IPS-11a (cell line): ENCODE measurements around the gene UGT1A8.

ENCODE experiments used
- H3K4me3 ChIP-seq: one replicate; pipeline ENCODE4 v1.5.1; 2013; ENCODE audit warnings: low read depth, low read length, control low read depth

The UGT1A8 gene

DNA sequence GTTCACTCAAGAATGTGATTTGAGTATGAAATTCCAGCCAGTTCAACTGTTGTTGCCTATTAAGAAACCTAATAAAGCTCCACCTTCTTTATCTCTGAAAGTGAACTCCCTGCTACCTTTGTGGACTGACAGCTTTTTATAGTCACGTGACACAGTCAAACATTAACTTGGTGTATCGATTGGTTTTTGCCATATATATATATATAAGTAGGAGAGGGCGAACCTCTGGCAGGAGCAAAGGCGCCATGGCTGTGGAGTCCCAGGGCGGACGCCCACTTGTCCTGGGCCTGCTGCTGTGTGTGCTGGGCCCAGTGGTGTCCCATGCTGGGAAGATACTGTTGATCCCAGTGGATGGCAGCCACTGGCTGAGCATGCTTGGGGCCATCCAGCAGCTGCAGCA, 142.6 kb downstream of the UGT1A8 start, which contains the start of gene UGT1A1:
Gene UGT1A1 (plus strand): TSS at position 228 of the 400 bp plus-strand sequence. CDS start 18 bp downstream, at position 246.
- H3K4me3 ChIP-seq: no peak within 1 kb of the TSS

DNA sequence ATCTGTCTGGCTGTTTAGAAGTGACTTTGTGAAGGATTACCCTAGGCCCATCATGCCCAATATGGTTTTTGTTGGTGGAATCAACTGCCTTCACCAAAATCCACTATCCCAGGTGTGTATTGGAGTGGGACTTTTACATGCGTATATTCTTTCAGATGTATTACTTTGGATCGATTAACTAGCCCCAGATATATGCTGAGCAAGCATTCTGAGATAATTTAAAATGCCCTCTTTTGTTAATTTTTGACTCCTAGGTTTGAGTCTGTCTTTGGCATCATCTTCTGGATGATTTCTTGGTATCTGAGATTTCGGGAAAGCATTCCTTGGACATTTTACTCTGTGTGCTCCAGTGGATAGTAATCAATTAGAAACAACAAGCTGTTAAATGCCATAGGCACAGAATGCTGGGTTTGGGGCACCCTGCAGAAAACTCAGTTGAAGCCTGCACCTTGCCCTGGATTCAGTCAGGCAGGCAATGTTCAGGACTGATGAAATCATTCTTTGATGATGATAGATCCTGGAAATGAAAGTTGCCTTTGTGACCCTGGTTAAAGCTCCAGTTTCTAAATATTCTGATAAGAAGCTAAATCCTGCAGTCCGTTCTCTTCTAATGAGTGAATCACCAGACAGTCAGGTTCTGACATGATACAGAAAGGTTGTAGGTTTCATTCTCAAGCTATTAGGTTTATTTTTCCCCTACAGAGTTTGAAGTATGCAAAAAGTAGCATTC, 143.8 kb downstream of the UGT1A8 start:
- no peak overlapping the region for H3K4me3 ChIP-seq

DNA sequence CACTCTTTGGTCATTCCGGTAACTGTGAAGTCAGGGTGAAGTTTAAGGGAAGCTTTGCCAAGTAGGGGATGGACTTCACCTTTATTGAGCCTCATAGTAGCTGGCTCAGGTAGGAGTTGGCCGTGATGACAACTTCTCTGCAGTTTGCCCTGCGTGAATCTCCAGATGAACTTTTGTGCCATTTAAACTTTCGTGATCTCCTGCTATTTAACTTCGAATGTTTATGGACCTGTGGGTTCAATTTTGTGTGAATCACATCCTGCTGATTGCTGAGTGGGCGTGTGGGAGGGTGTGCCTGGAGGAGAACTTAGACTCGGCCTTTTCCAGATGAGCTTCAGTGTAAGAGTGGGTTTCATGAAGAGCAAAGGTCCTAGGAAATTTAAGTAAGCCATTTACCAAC, 146.8 kb downstream of the UGT1A8 start:
- H3K4me3 ChIP-seq: no peak overlapping the region

DNA sequence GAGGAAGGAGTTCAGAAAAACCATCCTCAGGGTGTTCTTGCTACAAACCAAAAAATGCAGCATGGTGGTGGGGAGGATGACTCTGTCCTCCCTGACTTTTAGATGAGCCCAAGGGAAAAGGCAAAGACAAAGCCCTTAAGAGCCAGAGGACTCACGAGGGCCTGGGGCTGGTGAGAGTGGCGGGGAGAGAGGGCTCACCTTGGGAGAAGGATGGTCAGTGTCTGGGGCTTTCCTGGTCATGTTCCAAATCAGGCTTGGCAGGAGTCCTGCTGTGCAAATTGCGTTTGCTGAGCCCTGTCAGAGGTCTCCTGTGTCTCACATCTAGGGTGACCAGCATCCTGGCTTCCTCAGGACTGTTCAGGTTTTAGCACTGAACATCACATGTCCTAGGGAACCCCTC, 147.3 kb downstream of the UGT1A8 start:
- H3K4me3 ChIP-seq: no peak overlapping the region

DNA sequence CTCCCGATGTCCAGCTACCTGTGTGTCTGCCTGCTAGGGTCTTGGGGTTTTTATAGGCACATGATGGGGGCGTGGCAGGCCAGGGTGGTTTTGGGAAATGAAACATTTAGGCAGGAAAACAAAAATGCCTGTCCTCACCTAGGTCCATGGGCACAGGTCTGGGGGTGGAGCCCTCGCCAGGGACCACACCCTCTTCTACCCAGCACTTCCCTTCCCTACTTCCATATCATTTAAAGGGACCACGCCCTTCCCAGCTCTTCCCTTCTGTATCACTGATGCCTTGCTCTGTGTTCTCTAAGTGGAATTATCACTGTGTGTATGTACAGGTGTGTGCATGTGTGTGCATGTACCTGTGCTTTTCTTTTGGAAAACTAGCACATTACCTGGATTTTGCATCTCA, 149.0 kb downstream of the UGT1A8 start:
- H3K4me3 ChIP-seq: no peak overlapping the region

DNA sequence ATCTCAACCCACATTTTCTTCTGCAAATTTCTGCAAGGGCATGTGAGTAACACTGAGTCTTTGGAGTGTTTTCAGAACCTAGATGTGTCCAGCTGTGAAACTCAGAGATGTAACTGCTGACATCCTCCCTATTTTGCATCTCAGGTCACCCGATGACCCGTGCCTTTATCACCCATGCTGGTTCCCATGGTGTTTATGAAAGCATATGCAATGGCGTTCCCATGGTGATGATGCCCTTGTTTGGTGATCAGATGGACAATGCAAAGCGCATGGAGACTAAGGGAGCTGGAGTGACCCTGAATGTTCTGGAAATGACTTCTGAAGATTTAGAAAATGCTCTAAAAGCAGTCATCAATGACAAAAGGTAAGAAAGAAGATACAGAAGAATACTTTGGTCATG, 150.6 kb downstream of the UGT1A8 start:
- no peak overlapping the region for H3K4me3 ChIP-seq

DNA sequence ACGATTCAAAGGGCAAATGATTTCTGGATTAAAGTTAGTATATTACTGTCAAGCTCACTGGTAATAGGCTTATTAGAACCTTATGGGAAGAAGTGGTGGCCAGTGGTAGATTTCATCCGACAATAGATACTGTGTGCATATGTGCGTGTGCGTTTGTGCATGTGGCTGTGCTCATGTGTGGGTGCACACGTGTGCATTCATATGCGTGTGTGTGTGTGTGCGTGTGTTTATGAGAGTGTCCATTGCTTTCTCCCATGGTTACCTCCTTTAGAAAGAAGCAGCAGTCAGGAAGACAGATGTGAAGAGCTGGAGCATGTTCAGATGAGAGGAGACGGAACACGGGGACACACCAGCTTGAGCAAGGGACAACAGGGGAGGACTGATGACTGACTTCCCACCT, 151.8 kb downstream of the UGT1A8 start:
- H3K4me3 ChIP-seq: no peak overlapping the region

DNA sequence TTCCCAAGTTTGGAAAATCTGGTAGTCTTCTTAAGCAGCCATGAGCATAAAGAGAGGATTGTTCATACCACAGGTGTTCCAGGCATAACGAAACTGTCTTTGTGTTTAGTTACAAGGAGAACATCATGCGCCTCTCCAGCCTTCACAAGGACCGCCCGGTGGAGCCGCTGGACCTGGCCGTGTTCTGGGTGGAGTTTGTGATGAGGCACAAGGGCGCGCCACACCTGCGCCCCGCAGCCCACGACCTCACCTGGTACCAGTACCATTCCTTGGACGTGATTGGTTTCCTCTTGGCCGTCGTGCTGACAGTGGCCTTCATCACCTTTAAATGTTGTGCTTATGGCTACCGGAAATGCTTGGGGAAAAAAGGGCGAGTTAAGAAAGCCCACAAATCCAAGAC, 154.7 kb downstream of the UGT1A8 start:
- H3K4me3 ChIP-seq: no peak overlapping the region

DNA sequence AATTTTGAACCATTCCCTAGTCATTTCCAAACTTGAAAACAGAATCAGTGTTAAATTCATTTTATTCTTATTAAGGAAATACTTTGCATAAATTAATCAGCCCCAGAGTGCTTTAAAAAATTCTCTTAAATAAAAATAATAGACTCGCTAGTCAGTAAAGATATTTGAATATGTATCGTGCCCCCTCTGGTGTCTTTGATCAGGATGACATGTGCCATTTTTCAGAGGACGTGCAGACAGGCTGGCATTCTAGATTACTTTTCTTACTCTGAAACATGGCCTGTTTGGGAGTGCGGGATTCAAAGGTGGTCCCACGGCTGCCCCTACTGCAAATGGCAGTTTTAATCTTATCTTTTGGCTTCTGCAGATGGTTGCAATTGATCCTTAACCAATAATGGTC, 155.2 kb downstream of the UGT1A8 start:
- H3K4me3 ChIP-seq: no peak overlapping the region

DNA sequence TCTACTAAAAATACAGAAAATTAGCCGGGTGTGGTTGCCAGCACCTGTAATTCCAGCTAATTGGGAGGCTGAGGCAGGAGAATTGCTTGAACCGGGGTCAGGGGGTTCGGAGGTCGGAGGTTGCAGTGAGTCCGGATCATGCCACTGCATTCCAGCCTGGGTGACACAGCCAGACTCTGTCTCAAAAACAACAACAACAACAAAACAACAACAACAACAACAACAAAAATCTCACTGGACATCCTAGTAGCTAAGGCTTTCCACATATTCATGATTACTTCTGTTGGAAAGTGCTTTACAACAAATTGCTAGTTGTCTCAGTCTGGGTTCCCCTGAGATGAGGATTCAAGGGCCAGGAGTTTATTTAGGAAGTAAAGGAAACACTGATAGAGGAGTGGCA, 156.4 kb downstream of the UGT1A8 start:
- no peak overlapping the region for H3K4me3 ChIP-seq

DNA sequence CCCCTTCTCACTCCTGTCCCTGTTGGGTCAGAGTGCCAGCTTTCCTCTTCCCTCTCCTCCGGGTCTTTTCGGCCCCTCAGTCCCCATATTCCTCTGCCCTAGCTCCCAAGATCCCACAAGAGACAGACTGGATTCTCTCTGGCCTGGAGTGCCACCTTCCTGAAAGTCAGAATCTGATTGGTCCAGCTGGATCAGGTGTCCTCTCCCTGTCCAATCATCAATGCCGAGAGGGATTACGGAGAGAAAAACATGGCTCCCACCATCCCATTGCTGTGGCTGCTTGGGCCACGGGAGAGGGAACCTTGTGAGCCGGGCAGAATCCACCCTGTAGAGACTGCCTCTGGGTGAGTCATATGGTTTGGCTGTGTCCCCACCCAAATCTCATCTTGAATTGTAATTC, 158.0 kb downstream of the UGT1A8 start:
- no peak overlapping the region for H3K4me3 ChIP-seq

DNA sequence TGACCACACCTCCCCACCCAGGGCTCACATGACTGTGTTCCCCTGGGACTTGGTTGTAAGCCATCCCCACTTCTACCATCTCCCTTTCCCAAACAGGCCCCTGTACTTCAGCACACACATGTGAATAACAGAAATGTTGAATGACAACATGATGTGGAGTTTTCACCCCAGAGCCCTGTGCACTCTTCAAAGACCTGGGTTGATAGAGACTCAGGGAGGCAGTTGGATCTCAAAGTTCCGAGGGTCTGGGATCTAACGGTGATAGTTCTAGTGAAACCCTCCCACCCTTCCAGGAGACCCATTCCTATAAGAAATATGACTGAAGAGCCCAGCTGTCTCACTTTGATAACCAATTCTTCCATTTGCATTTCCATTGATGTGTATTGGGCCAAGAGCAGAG, 160.6 kb downstream of the UGT1A8 start, which contains the start of gene MROH2A:
Gene MROH2A (plus strand): TSS at position 301 of the 400 bp plus-strand sequence. CDS start 1,029 bp downstream, outside the sequence.
- no peak within 1 kb of the TSS for H3K4me3 ChIP-seq

DNA sequence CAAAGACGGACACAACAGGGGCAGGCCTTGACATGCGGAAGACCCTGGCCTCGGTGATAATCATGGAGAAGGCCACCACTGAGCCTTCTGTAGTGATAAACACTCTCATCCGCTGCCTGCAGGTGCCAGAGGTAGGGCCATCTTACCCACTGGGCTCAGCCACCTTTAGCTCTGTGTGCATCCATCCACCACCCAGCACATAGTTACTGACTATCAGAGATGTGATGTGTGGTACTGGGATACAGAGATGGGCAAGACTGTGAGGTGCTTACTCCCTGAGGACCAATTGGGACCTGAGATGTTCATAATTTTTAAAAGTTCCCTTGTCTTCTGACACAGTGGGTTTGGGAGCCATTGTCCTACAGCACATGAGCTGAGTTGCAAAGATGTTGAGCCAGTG, 162.3 kb downstream of the UGT1A8 start:
- no peak overlapping the region for H3K4me3 ChIP-seq

DNA sequence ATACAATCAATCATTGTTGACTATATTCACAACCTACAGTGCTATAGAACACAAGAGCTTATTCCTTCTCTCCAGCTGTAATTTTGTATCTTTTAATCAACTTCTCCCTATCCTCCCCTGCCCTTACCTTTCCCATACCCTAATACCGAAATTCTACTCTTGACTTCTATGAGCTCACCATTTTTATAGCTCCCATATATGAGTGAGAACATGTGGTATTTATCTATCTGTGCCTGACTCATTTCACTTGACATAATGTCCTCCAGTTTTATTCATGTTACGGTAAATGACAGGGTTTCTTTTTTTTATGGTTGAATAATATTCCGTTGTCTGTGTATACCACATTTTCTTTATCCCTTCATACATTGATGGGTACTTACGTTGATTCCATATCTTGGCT, 163.3 kb downstream of the UGT1A8 start:
- no peak overlapping the region for H3K4me3 ChIP-seq

DNA sequence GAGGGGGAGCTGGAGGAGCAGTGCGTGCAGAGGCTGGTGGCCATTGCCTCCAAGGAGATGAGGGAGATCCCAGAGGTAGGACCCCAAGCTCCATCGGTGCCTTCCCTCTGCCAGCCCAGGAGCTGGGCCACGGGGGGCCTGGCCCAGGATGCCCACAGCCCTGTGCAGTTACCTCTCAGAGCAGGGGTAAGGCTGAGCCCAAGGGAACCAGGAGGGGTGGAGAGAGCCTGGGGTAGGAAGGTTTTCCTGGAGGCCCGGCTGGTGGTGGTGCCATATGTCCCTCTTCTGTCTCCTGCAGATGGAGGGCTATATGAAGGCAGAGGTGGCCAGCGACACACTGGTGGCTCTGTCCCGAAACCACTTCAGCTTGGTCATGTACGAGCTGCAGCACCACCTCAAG, 172.1 kb downstream of the UGT1A8 start:
- H3K4me3 ChIP-seq: no peak overlapping the region

DNA sequence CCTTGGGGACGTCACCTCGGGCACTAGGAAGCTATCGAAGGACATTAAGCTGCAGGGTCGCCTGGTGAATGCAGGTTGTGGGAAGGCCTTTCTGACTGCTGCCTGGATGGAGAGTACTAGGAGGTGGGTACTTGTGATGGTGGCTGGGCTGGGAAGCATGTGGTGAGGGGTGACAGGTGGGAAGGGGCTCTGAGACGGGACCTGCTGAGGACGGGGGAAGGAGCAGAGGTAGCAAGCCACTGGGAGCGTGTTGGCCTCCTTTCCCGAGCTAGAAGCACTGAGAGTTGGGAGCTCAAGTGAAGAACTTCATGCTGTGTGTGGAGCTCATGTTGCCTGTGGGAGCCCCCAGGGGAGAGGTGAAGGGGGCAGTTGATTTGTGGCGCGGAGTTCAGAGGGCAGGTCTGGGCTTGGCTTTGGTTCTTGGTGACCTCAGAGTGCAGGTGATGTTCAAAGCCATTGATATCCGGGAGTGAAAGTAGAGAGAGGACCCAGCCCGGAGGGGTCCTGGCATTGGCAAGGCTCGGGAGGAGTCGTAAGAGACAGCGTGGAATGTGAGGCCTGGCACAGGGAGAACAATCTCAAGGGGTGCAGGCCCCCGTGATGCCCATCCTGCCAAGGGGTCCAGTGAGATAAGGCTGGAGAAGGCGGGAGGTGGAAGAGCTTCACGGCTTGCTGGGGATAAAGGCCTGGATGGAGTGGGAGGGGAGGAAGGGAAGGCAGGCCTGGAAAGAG, 173.9 kb downstream of the UGT1A8 start:
- no peak overlapping the region for H3K4me3 ChIP-seq

DNA sequence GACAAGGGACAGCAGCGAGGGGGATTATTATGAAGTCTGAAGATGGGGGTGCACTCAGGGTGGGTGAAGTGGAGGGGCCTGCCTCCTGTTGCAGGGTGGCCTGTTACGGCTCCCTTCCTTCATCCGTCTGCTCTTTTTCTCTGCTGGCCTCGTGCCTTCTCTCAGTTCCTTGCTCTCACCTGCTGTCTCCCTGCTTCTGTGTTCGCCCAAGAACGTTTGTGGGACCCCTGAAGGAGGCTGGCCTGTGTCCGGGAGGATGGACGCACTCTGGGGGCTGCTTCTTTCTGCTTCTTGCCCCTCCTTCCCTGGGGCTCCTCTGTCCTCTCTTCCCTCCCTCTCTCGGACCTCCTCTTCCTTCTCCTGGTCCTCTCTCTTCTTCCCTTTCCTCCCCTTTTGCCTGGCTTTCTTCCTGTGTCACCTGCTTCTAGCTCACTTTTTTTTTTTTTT, 174.5 kb downstream of the UGT1A8 start:
- H3K4me3 ChIP-seq: no peak overlapping the region

DNA sequence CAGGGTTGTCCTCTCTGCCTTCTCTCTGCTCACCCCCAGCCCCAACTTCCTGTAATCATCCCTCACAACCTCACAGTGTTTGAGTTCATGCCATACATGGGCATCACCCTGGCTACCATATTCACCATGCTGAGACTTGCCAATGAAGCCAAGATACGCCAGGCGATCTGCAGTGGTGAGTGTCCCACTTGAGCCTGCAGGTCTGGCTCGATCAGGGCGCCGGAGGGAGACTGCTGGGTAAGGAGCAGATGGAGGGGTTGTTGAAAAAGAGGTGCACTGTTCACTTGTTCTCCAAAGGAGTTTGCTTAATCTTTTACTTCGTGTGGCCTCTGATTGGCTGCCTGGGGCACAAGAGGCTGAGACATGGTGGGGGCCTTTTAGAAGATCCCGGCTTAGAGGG, 175.3 kb downstream of the UGT1A8 start:
- no peak overlapping the region for H3K4me3 ChIP-seq

DNA sequence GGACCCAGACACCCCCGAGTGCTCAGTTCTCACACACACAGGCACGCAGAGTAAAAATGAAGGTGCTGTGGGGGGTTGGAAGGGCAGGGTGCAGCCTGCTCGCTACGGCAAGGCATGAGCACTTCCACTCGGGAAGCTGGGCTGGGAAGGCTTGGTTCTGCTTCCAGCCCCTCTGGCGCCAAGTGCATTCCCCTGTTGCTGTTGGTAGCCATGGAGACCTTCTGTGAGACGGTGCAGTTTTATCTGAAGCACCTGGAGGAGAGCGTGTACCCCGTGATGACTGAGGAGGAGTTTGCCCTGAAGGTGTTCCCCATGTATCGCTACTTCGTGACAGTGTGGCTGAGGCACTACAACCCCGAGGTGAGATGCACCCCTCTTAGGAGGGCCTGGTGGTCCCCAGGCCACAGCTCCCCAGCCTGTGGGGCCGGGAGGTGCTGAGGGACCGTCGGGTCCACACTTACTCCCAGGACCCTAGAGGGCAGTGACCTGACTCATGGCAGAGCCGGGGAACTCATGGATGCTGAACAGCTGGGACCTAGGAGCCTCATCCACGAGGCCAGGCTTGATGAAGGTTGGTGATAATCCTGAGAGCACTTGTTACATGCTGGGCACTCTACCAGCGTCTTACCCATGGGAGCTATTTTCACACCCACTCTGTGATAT, 176.2 kb downstream of the UGT1A8 start:
- H3K4me3 ChIP-seq: no peak overlapping the region

DNA sequence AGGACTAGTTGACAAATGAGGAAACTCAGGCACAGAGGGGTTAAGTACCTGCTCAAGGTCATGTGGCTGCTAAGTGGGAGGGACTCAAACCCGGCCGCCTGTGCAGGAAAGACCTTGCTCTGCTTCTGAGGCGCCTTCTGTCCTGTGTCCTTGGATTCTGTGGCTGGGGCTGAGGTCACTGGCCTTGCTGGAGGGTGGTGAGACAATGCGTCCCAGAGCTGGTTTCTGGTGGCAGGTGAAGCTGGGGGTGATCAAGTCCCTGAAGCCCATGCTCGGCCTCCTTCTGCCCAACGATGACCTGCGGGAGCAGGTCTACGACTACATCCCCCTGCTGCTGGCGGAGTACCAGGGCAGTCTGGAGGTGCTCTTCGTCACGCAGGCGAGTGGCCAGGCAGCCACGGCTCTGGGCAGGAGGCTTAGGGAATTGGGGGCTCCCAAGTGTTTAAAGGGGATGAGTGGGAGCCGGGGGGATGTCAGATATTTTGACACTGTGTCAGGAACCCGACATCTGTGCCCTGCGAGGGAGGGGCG, 176.8 kb downstream of the UGT1A8 start:
- no peak overlapping the region for H3K4me3 ChIP-seq

DNA sequence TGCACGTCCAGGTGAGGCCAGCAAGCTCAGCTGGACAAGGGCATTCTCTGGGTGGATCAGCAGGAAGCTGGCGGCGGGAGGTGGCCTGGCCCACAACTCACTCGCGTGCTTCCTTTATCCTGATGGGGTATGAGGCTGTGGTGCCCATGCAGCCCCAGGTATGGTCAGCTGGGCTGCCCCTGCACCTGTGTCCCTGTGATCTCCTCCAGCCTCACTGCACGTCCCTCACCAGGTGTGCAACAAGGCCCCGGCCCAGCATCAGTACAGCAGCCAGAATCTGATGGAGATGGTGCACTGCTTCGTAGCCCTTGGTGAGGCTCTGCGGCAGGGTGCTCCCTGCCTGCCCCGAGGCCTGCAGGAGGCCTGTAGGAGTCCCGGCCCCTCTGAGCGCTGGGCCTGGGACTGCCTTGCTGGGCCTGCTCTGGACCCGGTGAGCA, 178.3 kb downstream of the UGT1A8 start:
- H3K4me3 ChIP-seq: no peak overlapping the region
